ENCODE results near the gene COL6A1. TPM values are rescaled to one million over a fixed set of nuclear protein-coding genes. Genes with fewer than 3 reads are reported as not detected.

COL6A1 gene
- total RNA-seq, 1 experiment from 2014 or later = 193 TPM

GRCh38 chr21:45971616-45972352 is 9.8 kb upstream of the COL6A1 start:
- Histone ChIP-seq H3K27ac (ENCODE audit: insufficient read length, low read depth, low read length) (no peak overlapping the region), H3K4me1 (ENCODE audit: insufficient read depth, low read length) (no peaks in the 10 kb centered on the region; the same call in 1 of the 2 replicates), H4K5ac (ENCODE audit: insufficient read length, low read depth, low read length) (no peak overlapping the region), H3K79me1 (ENCODE audit: insufficient read depth, low read depth, low read length, poor library complexity, severe bottlenecking) (no peaks in the 10 kb centered on the region), H3K56ac (ENCODE audit: insufficient read length, low read depth, low read length) (no peak overlapping the region), H3K18ac (ENCODE audit: insufficient read length, low read depth, low read length) (no peak overlapping the region), H3K4me2 (ENCODE audit: insufficient read depth, insufficient read length, low read length) (no peak overlapping the region), H3K23me2 (ENCODE audit: insufficient read length, low read depth, low read length, poor library complexity, severe bottlenecking) (peaks cover 21% of the 10 kb centered on the region), H3K9me3 (ENCODE audit: control insufficient read depth, low read depth, low read length) (no peaks in the 10 kb centered on the region), H4K8ac (replicated peaks; ENCODE audit: insufficient read length, low read depth, low read length) (no peak overlapping the region), H4K20me1 (ENCODE audit: control insufficient read depth, insufficient read depth, insufficient read length) (no peaks in the 10 kb centered on the region), H2BK120ac (ENCODE audit: low read depth, low read length, poor library complexity, severe bottlenecking) (no peak overlapping the region), H2BK5ac (ENCODE audit: insufficient read length, low read length) (no peak overlapping the region), H3K79me2 (ENCODE audit: insufficient read depth, low read length) (no peaks in the 10 kb centered on the region), H3K14ac (ENCODE audit: insufficient read depth, low read length) (peak overlapping the region; percentile 32; the same call in 1 of the 2 replicates), H2BK12ac (ENCODE audit: insufficient read length, low read depth, low read length) (no peak overlapping the region), H3T11ph (ENCODE audit: low read length) (no peak overlapping the region), H2BK20ac (ENCODE audit: low read depth, low read length, poor library complexity, severe bottlenecking) (no peak overlapping the region), H3K9ac (ENCODE audit: extremely low read depth, insufficient read length, low read length) (no peak overlapping the region), H3K27me3 (ENCODE audit: insufficient read depth, low read length) (no peaks in the 10 kb centered on the region), H4K91ac (ENCODE audit: insufficient read length, low read depth, low read length) (no peak overlapping the region), H2AK5ac (ENCODE audit: insufficient read length, low read length) (no peak overlapping the region), H2BK15ac (ENCODE audit: low read depth, low read length) (no peak overlapping the region), H3K23ac (ENCODE audit: insufficient read length, low read depth, low read length) (no peak overlapping the region), H2AFZ (ENCODE audit: low read length) (no peak overlapping the region), H3K4ac (ENCODE audit: low read depth, low read length) (no peak overlapping the region)
- H3K27me3 Mint-ChIP-seq (ENCODE audit: low read depth) = peaks cover 8% of the 10 kb centered on the region
- no peak for DNase-seq
- no peak overlapping the region for H3K4me3 Mint-ChIP-seq
- H3K9me3 Mint-ChIP-seq = no peaks in the 10 kb centered on the region; a peak in 1 of 5 replicates
- TF ChIP-seq, protein P1, sequence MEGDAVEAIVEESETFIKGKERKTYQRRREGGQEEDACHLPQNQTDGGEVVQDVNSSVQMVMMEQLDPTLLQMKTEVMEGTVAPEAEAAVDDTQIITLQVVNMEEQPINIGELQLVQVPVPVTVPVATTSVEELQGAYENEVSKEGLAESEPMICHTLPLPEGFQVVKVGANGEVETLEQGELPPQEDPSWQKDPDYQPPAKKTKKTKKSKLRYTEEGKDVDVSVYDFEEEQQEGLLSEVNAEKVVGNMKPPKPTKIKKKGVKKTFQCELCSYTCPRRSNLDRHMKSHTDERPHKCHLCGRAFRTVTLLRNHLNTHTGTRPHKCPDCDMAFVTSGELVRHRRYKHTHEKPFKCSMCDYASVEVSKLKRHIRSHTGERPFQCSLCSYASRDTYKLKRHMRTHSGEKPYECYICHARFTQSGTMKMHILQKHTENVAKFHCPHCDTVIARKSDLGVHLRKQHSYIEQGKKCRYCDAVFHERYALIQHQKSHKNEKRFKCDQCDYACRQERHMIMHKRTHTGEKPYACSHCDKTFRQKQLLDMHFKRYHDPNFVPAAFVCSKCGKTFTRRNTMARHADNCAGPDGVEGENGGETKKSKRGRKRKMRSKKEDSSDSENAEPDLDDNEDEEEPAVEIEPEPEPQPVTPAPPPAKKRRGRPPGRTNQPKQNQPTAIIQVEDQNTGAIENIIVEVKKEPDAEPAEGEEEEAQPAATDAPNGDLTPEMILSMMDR (conservative IDR thresholded peaks at IDR 0.05) = no peak
- H3K27ac Mint-ChIP-seq = no peak overlapping the region
- WGBS (ENCODE audit: extremely low coverage, insufficient read length, low lambda C conversion rate) = no CpG with 5 or more reads among the region's 20 CpGs
- H3K36me3 Mint-ChIP-seq (ENCODE audit: insufficient read depth in 1 of 3, low read depth in 3 of 3) = no peaks in the 10 kb centered on the region
- H3K4me1 Mint-ChIP-seq = peaks cover 18 to 20% of the 10 kb centered on the region in 2 experiments
